Right kidney (tissue), 1 donor: ENCODE results near the gene MARS1.
"Not testable (repeated sequence)": the region's sequence is repeated elsewhere in the genome, so short reads cannot be mapped to it uniquely, and the experiment has no call there.

Experiments used
- DNase-seq: peaks from one replicate; pipeline ENCODE4 v3.0.0-alpha.2; 2016

The MARS1 gene

DNA sequence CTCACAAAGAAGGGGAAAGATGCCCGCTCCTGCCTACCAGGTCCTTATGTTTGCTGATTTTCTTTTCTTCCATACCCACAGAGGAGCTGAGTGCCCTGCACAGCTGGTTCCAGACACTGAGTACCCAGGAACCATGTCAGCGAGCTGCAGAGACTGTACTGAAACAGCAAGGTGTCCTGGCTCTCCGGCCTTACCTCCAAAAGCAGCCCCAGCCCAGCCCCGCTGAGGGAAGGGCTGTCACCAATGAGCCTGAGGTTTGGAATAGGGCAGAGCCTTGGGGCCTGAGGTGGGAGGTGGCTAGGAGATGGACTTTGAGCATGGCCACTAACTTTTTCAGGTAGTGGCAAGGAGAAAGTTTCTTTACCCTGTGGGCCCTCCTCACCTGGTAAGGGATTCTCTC, 2.3 kb downstream of the MARS1 start:
- DNase-seq: no peak

DNA sequence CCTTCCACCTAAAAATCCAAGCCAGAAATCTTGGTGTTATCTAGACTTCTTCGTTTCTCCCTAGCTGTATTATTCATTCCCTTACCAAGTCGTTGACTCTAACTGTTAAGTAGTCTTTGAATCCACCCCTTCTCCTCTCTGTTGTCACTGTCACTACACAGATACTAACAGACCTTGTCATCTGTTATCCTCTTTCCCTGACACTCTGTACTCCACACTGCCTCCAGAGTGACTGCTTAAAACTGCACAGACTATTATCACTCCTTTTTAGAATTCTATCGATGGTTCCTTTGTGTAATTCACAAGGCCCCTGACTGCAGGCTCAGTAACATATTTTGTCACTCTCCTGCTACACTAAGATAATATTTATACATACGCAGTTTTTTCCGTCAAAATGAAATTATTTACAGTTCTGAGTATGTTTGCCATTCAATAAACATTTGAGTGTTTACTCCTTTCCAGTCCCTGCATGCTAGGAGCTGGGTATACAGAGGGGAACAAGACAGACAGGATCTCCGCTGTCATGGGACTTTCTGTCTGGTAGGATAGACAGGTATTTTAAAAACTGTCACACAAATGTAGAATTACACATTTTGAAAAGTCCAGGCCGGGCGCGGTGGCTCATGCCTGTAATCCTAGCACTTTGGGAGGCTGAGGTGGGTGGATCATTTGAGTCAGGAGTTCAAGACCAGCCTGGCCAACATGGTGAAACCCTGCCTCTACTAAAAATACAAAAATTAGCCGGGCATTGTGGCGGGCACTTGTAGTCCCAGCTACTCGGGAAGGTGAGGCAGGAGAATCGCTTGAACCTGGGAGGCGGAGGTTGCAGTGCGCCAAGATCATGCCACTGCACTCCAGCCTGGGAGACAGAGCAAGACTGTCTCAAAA, 3.8 kb downstream of the MARS1 start:
- DNase-seq: no peak

DNA sequence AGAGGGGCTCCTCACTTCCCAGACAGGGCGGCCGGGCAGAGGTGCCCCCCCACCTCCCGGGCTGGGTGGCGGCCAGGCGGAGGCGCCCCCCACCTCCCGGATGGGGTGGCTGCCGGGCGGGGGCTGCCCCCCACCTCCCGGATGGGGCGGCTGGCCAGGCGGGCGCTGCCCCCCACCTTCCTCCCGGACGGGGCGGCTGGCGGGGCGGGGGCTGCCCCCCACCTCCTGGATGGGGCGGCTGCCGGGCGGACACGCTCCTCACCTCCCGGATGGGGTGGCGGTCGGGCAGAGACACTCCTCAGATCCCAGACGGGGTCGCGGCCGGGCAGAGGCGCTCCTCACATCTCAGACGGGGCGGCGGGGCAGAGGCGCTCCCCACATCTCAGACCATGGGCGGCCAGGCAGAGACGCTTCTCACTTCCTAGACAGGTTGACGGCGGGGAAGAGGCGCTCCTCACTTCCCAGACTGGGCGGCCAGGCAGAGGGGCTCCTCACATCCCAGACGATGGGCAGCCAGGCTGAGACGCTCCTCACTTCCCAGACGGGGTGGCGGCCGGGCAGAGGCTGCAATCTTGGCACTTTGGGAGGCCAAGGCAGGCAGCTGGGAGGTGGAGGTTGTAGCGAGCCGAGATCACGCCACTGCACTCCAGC, 7.3 kb downstream of the MARS1 start:
- DNase-seq: not testable (repeated sequence)

DNA sequence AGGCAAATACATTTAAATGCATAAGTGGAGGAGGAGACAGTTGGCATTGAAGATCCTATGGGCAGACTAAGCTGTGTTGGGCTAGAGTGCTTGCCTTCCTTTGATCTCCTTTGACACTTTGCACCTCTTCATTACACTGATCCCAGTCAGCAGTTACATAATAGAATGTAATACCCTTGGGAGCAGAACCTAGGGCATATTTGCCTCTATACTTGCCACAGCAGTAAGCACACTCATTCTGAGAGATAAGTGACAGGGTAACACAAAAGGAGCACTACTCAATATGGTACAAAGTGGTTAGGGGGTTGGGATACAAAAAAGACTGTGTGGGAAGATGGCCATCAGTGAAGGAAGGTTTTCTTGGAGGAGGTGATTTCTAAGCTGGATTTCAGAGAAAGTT, 9.0 kb downstream of the MARS1 start:
- no peak for DNase-seq

DNA sequence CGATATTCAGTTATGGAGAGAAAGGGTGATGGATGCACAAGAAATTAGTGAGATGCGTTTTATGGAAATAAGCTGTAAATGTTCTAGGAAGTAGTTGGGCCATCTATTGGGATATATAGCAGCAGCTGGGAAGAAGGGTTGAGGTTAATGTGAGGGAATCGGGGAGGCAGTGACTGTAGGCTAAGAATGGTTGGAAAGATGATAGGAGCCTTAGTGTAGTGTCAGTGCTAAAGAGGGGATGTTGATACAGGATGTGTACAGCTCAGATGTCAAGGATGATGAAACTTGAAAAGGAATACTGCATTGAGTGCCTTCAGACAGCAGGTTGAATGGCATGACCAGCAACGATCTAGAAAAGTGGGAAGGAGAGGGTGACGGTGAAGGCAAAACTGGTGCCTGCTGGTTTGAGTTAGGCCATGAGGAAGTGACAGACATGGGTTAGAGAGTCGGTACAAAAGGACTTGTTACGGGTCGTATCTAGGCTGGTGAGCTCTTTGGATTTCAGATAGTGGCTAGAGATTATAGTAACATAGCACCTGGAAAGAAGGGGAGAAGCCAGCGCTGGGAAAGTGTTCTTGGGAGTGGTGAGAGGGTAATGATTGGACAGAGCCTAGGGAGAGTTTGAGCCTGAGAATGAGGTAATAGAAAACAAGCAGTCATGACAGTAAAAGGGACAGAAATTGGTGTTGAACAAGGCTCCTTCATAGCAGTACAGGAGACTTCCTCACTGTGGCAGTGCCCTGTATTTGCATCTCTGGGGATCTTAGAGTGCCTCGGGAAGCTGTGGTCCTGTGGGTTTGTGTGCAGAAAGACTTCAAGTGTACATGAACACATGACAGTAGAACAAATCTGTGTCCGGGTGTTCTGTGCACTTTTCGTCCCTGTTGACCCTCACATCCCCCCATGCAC, 9.6 kb downstream of the MARS1 start:
- DNase-seq: no peak

DNA sequence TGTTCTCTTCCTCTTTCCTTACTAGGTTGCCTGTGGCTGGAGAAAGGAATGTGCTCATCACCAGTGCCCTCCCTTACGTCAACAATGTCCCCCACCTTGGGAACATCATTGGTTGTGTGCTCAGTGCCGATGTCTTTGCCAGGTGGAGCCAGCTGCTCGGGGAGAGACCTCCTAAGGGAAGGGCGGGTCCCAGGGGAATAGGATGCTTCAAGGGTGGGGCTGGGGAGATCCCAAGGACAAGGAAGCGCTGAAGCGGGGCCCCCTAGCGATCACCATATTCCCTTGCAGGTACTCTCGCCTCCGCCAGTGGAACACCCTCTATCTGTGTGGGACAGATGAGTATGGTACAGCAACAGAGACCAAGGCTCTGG, 10.2 kb downstream of the MARS1 start:
- no peak for DNase-seq

DNA sequence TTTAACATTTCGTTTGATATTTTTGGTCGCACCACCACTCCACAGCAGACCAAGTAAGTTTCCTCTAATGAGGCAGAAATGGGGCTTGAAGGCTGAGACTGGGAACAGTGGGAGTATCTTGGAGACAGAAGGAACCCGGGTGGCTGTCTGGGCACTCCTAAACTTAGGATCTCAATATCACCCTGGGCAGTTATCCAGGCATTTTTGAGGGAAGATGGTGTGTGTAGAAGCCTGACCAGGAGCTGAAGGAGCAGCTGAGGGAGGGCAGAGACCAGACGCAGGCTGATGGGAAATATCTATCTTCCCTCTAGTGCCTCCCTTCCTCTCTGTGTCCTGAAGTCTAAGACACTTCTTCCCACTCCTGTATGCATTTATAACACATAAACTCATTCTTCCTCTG, 10.7 kb downstream of the MARS1 start:
- no peak for DNase-seq

DNA sequence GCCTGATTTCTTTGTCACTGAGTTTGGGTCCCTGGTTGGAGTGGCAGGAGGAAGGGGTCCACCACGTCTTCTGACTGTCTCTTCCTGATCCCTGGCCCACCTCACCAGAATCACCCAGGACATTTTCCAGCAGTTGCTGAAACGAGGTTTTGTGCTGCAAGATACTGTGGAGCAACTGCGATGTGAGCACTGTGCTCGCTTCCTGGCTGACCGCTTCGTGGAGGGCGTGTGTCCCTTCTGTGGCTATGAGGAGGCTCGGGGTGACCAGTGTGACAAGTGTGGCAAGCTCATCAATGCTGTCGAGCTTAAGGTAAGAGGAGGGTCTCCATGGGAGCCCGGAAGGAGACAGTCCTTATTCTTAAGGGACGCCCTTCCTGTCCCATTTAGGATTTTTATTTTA, 12.3 kb downstream of the MARS1 start:
- DNase-seq: no peak

DNA sequence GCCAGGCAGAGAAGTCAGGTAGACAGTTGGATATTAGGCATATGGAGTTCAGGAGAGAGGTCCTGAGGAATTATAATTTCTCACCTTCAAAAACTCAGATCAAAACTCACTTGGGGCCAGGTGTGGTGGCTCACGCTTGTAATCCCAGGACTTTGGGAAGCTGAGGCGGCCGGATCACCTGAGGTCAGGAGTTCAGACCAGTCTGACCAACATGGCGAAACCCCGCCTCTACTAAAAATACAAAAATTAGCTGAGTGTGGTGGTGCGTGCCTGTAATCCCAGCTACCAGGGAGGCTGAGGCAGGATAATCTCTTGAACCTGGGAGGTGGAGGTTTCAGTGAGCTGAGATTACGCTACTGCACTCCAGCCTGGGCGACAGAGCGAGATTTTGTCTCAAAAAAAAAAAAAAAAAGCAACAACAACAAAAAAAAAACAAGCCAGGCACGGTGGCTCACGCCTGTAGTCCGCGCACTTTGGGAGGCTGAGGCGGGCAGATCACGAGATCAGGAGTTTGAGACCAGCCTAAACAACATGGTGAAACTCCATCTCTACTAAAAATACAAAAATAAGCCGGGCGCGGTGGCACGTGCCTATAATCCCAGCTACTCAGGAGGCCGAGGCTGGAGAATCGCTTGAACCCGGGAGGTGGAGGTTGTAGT, 14.6 kb downstream of the MARS1 start:
- not testable (repeated sequence) for DNase-seq

DNA sequence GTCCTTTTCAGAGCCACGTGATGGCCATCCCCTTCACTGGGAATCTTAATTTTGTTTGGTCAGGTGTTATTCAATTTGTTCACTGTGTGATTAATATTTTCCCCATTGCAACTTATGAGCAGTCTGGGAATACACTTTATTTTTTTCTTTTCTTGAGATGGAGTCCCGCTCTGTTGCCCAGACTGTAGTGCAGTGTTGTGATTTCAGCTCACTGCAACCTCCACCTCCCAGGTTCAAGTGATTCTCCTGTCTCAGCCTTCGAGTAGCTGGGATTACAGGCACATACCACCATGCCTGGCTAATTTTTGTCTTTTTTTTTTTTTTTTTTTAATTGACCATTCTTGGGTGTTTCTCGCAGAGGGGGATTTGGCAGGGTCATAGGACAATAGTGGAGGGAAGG, 18.7 kb downstream of the MARS1 start:
- not testable (repeated sequence) for DNase-seq

DNA sequence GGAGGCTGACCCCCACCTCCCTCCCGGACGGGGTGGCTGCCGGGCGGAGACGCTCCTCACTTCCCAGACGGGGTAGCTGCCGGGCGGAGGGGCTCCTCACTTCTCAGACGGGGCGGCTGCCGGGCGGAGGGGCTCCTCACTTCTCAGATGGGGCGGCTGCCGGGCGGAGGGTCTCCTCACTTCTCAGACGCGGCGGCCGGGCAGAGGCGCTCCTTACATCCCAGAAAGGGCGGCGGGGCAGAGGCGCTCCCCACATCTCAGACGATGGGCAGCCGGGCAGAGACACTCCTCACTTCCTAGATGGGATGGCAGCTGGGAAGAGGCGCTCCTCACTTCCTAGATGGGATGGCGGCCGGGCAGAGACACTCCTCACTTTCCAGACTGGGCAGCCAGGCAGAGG, 19.9 kb downstream of the MARS1 start:
- not testable (repeated sequence) for DNase-seq

DNA sequence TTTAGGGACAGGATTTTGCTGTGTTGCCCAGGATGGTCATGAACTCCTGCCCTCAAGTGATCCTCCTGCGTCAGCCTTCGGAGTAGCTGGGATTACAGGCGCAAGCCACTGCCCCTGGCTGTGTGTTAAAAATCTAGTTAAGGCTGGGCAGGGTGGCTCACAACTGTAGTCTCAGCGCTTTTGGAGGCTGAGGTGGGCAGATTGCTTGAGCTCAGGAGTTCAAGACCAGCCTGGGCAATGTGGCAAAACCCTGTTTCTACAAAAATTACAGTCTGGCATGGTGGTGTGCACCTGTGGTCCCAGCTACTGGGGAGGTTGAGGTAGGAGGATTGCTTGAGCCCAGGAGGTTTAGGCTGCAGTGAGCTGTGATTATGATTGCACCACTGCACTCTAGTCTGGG, 23.3 kb downstream of the MARS1 start:
- DNase-seq: no peak

DNA sequence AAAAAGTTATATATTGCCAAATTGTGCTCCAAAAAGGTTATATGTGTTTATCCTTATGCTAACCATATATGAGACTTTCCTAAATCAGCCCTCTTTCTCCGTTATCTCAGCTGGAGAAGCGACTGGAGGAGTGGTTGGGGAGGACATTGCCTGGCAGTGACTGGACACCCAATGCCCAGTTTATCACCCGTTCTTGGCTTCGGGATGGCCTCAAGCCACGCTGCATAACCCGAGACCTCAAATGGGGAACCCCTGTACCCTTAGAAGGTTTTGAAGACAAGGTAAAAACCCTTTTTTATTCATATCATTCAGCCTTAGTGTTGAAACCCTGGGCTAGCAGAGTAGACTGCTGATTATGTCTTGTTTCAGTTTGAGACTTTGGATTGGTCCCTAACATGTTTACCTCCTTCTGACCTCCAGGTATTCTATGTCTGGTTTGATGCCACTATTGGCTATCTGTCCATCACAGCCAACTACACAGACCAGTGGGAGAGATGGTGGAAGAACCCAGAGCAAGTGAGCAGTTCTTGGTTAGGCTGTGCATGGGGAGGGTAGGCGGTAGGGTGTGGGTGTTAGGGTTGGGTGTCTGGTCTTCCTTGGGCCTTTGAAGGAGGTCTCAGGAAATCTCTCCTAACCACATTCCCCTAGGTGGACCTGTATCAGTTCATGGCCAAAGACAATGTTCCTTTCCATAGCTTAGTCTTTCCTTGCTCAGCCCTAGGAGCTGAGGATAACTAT, 23.9 kb downstream of the MARS1 start:
- DNase-seq: no peak

DNA sequence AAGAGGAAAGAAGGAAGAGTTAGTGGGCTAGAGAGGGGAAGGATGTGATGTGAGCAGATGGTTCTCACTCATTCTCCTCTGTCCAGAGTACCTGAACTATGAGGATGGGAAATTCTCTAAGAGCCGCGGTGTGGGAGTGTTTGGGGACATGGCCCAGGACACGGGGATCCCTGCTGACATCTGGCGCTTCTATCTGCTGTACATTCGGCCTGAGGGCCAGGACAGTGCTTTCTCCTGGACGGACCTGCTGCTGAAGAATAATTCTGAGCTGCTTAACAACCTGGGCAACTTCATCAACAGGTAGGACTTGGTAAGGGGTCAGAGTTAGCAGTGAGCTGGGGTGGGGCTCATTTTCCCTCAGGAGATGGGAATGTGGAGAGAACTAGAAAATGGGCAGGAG, 24.8 kb downstream of the MARS1 start:
- DNase-seq: no peak

DNA sequence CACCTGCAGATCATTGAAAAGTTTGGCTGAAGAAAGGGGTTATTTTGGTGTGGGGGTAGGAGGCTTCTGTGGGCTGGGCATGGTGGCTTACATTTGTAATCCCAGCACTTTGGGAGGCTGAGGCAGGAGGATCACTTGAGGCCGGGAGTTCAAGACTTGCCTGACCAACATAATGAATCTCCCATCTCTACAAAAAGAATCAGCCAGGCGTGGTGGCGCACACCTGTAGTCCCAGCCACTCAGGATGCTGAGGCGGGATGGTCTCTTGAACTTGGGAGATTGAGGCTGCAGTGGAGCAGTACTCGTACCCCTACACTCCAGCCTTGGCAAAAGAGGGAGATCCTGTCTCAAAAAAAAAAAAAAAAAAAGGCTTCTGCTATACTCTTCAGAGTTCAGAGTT, 25.4 kb downstream of the MARS1 start:
- DNase-seq: no peak

DNA sequence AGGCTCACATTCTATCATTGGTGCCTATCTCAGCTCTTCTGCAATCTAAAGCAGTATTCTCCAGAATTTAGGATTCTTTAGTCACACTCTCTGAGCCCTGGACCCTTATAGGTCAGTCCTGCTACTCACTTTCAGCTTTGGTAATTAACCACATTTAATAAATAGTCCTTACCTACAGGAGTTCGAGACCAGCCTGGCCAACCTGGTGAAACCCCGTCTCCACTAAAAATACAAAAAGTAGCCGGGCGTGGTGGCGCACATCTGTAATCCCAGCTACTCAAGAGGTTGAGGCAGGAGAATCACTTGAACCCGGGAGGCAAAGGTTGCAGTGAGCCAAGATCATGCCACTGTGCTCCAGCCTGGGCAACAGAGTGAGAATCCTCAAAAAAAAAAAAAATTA, 25.8 kb downstream of the MARS1 start:
- not testable (repeated sequence) for DNase-seq

DNA sequence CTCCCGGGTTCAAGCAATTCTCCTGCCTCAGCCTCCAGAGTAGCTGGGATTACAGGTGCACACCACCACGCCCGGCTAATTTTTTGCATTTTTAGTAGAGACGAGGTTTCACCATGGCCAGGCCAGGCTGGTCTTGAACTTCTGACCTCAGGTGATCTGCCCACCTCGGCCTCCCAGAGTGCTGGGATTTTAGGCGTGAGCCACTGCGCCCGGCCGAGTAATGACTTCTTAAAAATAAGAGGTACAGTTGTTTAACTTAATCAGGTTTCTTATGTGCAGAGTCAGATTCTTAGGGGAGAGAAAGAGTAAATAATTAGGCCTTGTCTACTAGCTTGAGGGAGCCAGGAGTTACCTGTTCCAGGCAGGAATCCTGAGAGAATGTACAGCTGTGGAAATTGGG, 26.4 kb downstream of the MARS1 start:
- DNase-seq: not testable (repeated sequence)

DNA sequence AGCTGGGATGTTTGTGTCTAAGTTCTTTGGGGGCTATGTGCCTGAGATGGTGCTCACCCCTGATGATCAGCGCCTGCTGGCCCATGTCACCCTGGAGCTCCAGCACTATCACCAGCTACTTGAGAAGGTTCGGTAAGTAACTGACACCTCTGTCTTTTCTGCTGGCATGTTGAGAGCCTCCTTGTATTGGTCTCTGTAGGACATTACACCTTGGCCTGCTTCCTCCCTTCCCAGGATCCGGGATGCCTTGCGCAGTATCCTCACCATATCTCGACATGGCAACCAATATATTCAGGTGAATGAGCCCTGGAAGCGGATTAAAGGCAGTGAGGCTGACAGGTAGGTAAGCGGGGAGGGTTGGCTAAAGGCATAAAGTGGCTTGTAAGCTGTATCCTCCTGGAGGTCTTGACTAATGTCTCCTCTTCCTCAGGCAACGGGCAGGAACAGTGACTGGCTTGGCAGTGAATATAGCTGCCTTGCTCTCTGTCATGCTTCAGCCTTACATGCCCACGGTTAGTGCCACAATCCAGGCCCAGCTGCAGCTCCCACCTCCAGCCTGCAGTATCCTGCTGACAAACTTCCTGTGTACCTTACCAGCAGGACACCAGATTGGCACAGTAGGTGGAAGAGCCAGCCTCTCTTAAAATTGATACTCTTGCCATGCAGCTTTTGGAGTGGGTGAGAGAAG, 27.0 kb downstream of the MARS1 start:
- DNase-seq: no peak

DNA sequence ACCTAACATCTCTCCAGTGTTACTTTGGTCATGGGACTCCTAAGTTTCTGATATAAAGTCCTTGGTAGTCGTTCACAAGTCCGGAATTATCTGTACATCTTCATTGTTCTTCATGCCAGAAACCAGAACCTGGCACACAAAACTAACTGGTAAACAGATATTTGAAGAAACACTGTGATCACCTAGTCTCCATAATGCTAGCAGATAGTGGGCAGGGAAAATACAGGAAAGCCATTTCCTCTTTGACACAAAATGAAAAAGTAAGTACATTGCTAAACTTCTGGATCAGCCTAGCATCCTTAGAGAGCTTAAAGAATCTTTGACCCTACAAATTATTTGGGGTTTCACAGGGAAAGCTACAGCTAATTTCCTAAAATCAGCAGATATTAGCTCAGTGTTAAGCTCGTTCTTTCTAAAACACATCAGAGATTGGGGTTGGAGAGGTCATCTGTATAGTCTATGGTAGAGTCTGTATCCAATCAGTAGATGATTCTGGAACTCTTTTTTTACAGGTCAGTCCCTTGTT, 27.6 kb downstream of the MARS1 start:
- DNase-seq: no peak

DNA sequence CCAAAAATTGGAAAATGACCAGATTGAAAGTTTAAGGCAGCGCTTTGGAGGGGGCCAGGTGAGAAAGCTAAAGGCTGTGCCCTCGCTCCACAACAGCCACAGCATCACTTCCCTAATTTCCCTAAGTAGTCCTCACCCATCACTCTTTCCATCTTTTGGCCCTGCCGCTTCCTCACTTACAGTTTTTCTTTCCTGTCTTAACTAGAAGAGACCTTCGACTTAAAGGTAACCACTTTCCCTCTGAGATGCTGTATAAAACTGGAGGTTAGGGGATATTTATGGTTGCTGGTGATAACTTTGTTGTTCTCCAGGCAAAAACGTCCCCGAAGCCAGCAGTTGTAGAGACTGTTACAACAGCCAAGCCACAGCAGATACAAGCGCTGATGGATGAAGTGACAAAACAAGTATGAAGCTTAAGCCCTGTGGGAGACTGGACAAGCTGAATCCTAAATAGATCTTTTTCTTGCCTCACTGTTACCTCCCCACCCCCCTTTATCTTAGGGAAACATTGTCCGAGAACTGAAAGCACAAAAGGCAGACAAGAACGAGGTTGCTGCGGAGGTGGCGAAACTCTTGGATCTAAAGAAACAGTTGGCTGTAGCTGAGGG, 28.2 kb downstream of the MARS1 start:
- DNase-seq: no peak
